Activated naive CD8-positive, alpha-beta T cell treated with anti-CD3 and anti-CD28 coated beads, Interleukin-2, amount 50 U/mL, for 24 hours (primary cell): Measurements from ENCODE around the gene RYR2.

Experiments
- ATAC-seq: fragments of 150-1000 bp; cut with Tn5 transposase; one replicate; pipeline ENCODE4 v1.10.0; 2021
- DNase-seq: peaks from one replicate; pipeline ENCODE4 v3.0.0; 2021
- H3K27ac Mint-ChIP-seq: one replicate; pipeline ENCODE4 v1.8.0; 2021; ENCODE audit warnings: mild to moderate bottlenecking, mixed read lengths
- H3K27me3 Mint-ChIP-seq: one replicate; pipeline ENCODE4 v1.8.0; 2021; ENCODE audit warnings: mixed read lengths
- H3K36me3 Mint-ChIP-seq: one replicate; pipeline ENCODE4 v1.8.0; 2021; ENCODE audit warnings: low read depth, mixed read lengths
- H3K4me1 Mint-ChIP-seq: one replicate; pipeline ENCODE4 v1.8.0; 2021; ENCODE audit warnings: mixed read lengths
- H3K4me3 Mint-ChIP-seq: one replicate; pipeline ENCODE4 v1.8.0; 2021; ENCODE audit warnings: mild to moderate bottlenecking, moderate library complexity, mixed read lengths
- H3K9me3 Mint-ChIP-seq: one replicate; pipeline ENCODE4 v1.8.0; 2021; ENCODE audit warnings: mixed read lengths

RYR2 gene

DNA sequence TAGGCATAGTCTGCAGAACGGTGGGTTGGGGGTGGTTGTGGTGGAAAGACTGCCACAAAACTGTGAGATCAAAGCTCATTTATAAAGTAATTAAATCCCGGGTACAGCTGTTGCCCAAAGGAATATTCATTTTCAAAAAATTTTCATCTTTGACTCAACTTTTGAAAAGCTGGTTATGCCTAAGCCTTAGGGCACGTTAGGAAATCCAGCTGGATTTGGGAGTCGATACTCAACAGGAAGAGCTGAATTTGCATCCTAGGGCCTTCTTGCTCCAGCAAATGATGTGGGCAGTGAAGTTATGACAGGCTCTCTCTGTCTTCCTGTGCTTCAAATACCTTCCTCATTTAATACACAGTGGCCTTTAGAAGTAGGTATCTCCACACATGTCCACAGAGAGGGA is 817.0 kb downstream of the RYR2 start:
- H3K27ac Mint-ChIP-seq, result no peak overlapping the region

DNA sequence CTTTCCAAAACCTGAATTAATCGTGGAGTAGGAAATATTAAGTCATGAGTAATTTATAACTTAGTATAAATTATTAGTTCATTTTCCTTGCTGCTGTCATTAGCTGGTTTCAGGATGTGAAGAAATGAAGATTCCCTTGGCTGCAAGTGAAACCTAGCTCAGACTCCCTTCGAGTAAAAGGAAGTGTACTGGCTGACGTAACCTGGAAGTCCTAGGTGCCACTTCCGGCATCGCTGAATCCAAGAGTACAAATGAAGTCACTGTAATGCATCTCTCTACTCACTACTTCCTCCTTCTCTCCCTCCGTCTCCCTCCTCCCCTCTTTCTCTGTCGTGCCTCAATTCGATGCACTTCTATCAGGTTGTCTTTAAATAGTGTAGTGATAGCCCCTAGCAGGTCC is 820.0 kb downstream of the RYR2 start:
- Mint-ChIP-seq H3K9me3 (no peaks in the 10 kb centered on the region), H3K4me1 (no peaks in the 10 kb centered on the region), H3K4me3 (no peak overlapping the region), H3K36me3 (no peaks in the 10 kb centered on the region), H3K27me3 (peaks cover 6% of the 10 kb centered on the region), H3K27ac (no peak overlapping the region)
- no peak for ATAC-seq
- no peak for DNase-seq

More for the DNA sequence above, 817.0 kb downstream of the RYR2 start:
- Mint-ChIP-seq H3K4me1 (no peaks in the 10 kb centered on the region), H3K27me3 (peaks cover 1% of the 10 kb centered on the region), H3K36me3 (no peaks in the 10 kb centered on the region), H3K9me3 (no peaks in the 10 kb centered on the region), H3K4me3 (no peak overlapping the region)
- ATAC-seq (no peak), DNase-seq (no peak)

DNA sequence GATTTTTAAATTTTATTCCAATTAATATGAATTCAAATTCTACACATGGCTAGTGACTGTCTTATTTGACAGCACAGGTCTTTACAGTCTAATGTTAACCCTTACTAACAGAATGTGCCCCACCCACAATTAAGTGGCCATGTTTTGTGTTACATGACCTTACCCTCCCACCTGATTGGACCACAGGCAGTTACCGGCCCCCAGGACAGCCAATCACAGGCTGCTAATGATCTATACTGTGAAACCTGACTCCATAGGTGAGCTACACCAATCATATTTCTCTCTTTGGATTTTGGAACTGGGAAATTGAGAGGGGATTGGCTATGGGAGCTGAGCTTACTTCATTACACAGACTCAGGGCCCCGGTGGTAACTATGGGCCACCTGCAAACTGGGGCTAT is 821.2 kb downstream of the RYR2 start:
- no peak for ATAC-seq
- Mint-ChIP-seq H3K36me3 (no peaks in the 10 kb centered on the region), H3K4me3 (no peak overlapping the region), H3K27me3 (peaks cover 6% of the 10 kb centered on the region), H3K9me3 (no peaks in the 10 kb centered on the region), H3K27ac (no peak overlapping the region), H3K4me1 (no peaks in the 10 kb centered on the region)
- DNase-seq, result no peak

DNA sequence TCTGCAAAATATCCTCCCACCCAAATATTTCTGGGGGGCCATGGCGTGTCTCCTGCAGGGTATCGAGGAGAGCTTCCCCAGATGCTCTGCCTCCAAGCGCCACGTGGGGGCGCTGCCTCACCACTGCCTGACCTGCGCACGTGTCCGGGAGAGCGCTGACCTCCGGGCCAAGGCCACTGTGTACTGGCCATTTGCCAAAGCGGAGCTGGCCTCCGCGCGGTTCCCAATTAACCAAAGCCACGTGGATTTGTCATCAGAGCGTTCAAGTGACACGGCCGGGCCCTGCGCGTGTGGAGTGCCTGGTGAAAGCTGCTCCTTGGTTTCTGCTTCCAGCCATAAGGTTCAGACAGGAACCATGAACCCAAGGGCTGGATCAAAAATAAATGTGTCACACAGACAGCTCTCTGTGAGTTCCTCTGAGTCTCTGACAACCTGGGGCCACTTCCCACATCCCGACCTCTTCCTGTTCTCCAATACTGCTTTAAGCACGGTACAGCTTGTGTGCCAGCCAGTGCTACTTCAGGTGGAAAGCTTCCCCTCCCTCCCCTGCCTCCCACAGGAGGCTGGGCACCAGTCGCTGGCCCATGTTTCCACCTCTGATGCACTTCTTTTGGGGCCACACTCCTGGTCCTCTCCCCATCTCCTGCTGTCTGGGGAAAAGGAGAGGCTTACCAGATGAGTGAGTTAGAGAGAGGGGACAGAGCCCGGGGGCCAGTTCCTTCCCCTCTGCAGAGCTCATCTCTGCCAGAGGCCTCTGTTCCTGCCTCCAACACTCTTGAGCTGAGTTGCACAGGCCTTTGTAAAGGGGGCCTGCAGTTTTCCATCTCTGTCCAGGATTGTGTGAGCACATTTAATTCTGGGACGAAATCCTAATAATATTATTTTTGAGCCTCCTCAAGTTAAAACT is 822.6 kb downstream of the RYR2 start:
- peaks cover 6% of the 10 kb centered on the region for H3K27me3 Mint-ChIP-seq
- H3K4me3 Mint-ChIP-seq, result no peak overlapping the region
- no peaks in the 10 kb centered on the region for H3K4me1 Mint-ChIP-seq
- H3K9me3 Mint-ChIP-seq, result no peaks in the 10 kb centered on the region
- DNase-seq (peak; percentile 29), ATAC-seq (no peak)
- H3K36me3 Mint-ChIP-seq, result no peaks in the 10 kb centered on the region
- H3K27ac Mint-ChIP-seq, result no peak overlapping the region

DNA sequence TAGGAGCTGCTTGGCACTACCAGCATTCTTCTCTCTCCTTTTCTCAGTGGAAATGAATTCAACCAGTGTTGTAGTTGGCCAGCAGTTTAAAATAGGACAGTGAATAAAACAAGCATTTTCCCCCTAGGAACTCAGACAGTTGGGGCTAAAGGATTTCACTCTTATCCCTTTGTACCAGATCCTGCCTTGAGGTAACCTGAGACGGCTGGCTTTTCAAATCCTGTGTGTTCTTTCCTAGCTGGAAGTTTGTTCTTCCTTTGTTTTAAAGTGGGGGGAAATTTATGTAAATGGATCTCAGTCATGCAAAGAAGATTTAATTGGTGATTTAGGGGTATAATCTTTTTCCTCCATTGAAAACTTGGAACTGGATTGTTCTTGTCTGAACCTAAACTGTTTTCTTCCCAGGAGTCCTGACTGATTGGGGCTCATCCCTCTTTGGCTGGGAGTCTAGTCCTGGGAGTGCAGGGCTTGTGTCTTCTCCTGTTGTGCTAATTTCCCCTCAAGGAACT is 825.5 kb downstream of the RYR2 start:
- ATAC-seq (no peak), DNase-seq (no peak)
- H3K27ac Mint-ChIP-seq, result no peak overlapping the region
- H3K4me3 Mint-ChIP-seq, result no peak overlapping the region
- H3K4me1 Mint-ChIP-seq, result no peaks in the 10 kb centered on the region
- H3K27me3 Mint-ChIP-seq, result peaks cover 5% of the 10 kb centered on the region
- peaks cover 5% of the 10 kb centered on the region for H3K9me3 Mint-ChIP-seq
- H3K36me3 Mint-ChIP-seq, result no peaks in the 10 kb centered on the region

DNA sequence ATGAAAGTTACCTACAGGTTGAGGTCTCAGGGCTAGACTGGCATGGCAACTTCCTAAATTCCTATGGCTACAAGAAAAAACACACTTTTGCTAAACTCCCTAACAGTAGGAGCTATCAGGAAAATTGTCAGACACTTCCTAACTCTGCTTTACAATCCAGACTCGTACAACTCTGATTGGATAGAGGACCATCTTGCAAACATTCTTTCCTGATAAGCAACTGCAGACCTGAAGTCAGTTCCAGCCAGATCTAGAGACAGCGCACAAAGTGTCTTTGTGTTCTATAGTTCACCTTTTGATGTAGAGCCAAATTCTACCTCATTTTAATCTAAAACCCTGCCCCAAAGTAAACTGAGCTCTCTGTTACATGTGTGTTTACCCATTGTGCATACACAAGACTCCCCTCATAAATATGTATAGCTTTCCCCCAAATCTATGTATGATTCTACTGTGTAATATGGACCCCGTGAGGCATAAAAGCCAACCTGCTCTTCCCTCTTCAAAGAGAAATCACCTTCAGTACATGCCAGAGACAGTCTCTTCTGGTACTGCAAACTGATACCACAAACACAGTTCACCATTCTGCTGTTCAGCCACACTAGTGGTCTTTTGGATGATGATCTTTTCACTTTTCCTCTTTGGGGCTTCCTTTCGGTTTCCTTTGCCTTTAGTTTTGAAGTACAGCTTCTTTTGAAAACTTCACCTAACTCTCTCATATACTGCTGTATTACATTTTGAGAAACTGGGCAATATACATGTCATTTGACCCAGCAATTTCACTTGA is 827.0 kb downstream of the RYR2 start:
- no peak overlapping the region for H3K4me3 Mint-ChIP-seq

DNA sequence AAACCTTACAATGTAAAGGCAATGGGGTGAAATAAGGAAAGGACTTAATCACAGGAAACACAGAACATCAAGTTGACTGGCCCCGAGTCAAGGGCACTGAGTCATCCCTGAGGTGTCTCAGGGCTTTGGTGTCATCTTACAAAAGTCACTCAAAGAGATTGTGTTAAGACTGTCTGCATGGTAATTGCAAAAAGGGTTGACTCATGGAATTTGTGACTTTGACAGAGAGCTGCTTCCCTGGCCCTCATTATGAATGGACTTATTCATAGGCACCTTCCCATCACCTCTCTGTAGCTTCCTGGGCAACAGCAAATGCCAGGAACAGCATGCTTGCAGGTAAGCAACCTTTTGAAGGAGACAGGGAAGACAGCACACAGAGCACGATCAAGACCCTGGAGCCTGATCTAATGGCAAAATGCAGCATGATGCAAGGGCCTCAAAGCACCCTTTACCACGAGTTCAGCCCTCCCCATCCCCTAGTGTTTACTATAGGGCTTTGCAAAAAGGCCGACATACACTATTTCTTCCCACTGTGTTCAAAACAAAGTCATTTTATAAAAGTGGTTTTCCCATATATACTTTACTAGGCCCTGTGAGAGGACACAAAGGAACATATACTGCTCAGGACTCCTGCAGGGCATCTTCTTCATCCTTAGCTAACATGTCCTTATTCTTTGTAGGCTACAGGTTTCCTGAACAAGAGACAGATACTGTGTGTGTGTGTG is 831.7 kb downstream of the RYR2 start:
- DNase-seq (no peak), ATAC-seq (peak; percentile 59)
- Mint-ChIP-seq H3K36me3 (no peaks in the 10 kb centered on the region), H3K27me3 (peaks cover 3% of the 10 kb centered on the region), H3K27ac (no peak overlapping the region), H3K4me3 (no peak overlapping the region), H3K9me3 (peaks cover 5% of the 10 kb centered on the region), H3K4me1 (no peaks in the 10 kb centered on the region)

More for the DNA sequence above, 827.0 kb downstream of the RYR2 start:
- Mint-ChIP-seq H3K36me3 (no peaks in the 10 kb centered on the region), H3K27ac (no peak overlapping the region), H3K4me1 (no peaks in the 10 kb centered on the region), H3K9me3 (peaks cover 5% of the 10 kb centered on the region), H3K27me3 (peaks cover 6% of the 10 kb centered on the region)
- DNase-seq, result no peak
- ATAC-seq, result no peak

DNA sequence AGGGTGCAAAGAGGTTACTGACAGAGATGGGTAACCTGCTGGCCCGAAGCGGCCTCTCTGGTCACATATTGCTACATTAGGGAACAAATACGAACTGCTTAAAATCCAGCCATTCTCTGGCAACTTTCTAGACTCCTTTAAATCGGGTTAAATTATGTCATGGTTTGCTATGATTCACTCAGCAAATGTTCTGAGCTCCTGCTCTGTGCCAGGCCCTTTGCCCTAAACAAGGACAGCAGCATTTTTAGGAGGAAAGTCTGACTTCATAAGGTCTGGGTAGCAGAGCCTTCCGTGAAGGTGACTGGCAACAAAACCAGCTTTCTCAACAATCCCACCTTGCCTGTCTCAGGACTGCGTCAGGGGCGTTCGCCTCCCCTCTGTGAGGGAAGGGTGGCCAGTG is 833.3 kb downstream of the RYR2 start:
- DNase-seq (no peak), ATAC-seq (no peak)
- H3K36me3 Mint-ChIP-seq, result no peaks in the 10 kb centered on the region
- H3K27me3 Mint-ChIP-seq, result peaks cover 3% of the 10 kb centered on the region
- H3K4me3 Mint-ChIP-seq, result no peak overlapping the region
- peaks cover 5% of the 10 kb centered on the region for H3K9me3 Mint-ChIP-seq
- no peaks in the 10 kb centered on the region for H3K4me1 Mint-ChIP-seq
- no peak overlapping the region for H3K27ac Mint-ChIP-seq

DNA sequence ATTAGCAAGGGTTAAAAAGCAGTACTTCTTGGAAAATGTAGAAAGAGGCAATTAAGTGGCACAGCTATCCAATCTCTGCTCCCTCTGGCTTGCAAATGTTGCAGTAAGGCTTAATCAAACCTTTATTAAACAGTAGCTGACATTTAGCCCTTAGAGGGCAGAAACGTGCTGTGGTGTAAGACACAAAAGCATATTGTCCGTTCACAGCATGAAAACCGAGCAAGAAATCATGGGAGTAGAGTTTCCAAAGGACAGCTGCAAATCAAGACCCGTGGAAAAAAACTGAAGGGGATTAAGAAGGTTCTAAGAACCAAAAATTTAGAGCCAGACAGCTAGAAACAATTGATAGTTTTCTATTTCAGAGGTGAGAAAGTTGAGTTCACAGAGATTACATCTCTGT is 835.6 kb downstream of the RYR2 start:
- H3K27me3 Mint-ChIP-seq, result peaks cover 2% of the 10 kb centered on the region
- H3K4me1 Mint-ChIP-seq, result no peaks in the 10 kb centered on the region
- H3K36me3 Mint-ChIP-seq, result no peaks in the 10 kb centered on the region
- no peak overlapping the region for H3K4me3 Mint-ChIP-seq
- ATAC-seq (no peak), DNase-seq (no peak)
- peaks cover 2% of the 10 kb centered on the region for H3K9me3 Mint-ChIP-seq
- H3K27ac Mint-ChIP-seq, result no peak overlapping the region

DNA sequence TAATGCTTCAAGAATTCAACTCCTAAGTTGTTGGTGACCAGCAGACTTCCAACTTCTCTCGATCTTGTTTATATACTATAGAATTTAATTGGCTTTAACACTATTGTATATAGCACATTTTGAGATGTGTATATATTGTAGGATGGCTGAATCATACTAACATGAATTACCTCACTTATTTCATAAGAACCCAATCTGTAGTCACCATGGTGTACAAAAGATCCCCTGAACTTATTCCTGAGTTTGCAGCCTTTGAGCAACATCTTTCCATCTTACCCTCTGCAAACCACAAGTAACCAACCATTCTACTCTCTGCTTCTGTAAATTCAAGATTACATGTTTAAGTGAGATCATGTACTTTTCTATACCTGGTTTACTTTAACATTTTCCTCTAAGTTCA is 836.4 kb downstream of the RYR2 start:
- no peak overlapping the region for H3K27ac Mint-ChIP-seq
- no peaks in the 10 kb centered on the region for H3K36me3 Mint-ChIP-seq
- H3K27me3 Mint-ChIP-seq, result peaks cover 2% of the 10 kb centered on the region
- H3K4me3 Mint-ChIP-seq, result no peak overlapping the region
- no peak for DNase-seq
- no peak for ATAC-seq
- no peaks in the 10 kb centered on the region for H3K4me1 Mint-ChIP-seq
- peaks cover 7% of the 10 kb centered on the region for H3K9me3 Mint-ChIP-seq

DNA sequence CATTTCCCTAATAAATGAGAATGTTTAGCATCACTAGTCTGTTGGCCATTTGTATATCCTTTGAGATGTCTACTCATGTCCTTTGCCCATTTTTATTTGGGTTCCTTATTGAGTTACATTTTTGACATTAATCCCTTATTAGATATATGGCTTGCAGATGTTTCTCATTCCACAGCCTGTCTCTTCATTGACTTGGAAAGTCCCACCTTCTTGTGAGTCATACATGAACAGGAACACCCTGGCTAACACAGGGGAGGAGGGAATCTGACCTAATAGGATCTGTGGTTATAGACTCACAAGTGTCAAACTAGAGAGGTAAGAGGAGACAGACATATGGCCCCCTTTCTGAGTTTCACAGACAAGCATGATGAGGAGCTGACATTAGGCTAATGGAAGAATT is 837.2 kb downstream of the RYR2 start:
- ATAC-seq (no peak), DNase-seq (no peak)
- Mint-ChIP-seq H3K27ac (no peak overlapping the region), H3K4me1 (no peaks in the 10 kb centered on the region), H3K27me3 (peaks cover 2% of the 10 kb centered on the region), H3K4me3 (no peak overlapping the region), H3K9me3 (peaks cover 7% of the 10 kb centered on the region), H3K36me3 (no peaks in the 10 kb centered on the region)
